HG02588 (cell line): ENCODE data around the gene SIPA1L3.
"Not testable (repeated sequence)": the region's sequence is repeated elsewhere in the genome, so short reads cannot be mapped to it uniquely, and the experiment has no call there.

ENCODE experiments used
- ATAC-seq: cut with Tn5 transposase; IDR thresholded peaks from one replicate; pipeline ENCODE4 v1.9.1; 2021; ENCODE audit warnings: mild to moderate bottlenecking, moderate library complexity; ENCODE audit not compliant: unreplicated experiment

SIPA1L3 gene

GRCh38 chr19:38017401-38018151, 110.6 kb downstream of the SIPA1L3 start:
- ATAC-seq: no peak

- ATAC-seq: no peak
These were observed 111.8 kb downstream of the SIPA1L3 start for GRCh38 chr19:38018694-38019395.

- no peak for ATAC-seq
These were observed 112.4 kb downstream of the SIPA1L3 start for GRCh38 chr19:38019396-38019724.

- no peak for ATAC-seq
These were observed 113.3 kb downstream of the SIPA1L3 start for GRCh38 chr19:38020311-38020710.

- ATAC-seq: no peak
These were observed 114.3 kb downstream of the SIPA1L3 start for GRCh38 chr19:38021352-38021751.

GRCh38 chr19:38022791-38023670, 116.0 kb downstream of the SIPA1L3 start:
- no peak for ATAC-seq

GRCh38 chr19:38023671-38024541, 116.9 kb downstream of the SIPA1L3 start:
- ATAC-seq: no peak

GRCh38 chr19:38024992-38025908, 118.2 kb downstream of the SIPA1L3 start:
- no peak for ATAC-seq

GRCh38 chr19:38025909-38026307, 118.9 kb downstream of the SIPA1L3 start:
- no peak for ATAC-seq

- no peak for ATAC-seq
These were observed 122.0 kb downstream of the SIPA1L3 start for GRCh38 chr19:38028913-38029510.

- ATAC-seq: not testable (repeated sequence)
These were observed 123.0 kb downstream of the SIPA1L3 start for GRCh38 chr19:38030001-38030400.

- ATAC-seq: no peak
These were observed 123.8 kb downstream of the SIPA1L3 start for GRCh38 chr19:38030686-38031422.

- no peak for ATAC-seq
These were observed 124.4 kb downstream of the SIPA1L3 start for GRCh38 chr19:38031423-38031770.

- no peak for ATAC-seq
These were observed 125.1 kb downstream of the SIPA1L3 start for GRCh38 chr19:38032151-38032550.

GRCh38 chr19:38032951-38033350, 125.9 kb downstream of the SIPA1L3 start:
- no peak for ATAC-seq

- peak; percentile 66 for ATAC-seq
These were observed 126.9 kb downstream of the SIPA1L3 start for GRCh38 chr19:38033658-38034491.

GRCh38 chr19:38034492-38034860, 127.5 kb downstream of the SIPA1L3 start:
- no peak for ATAC-seq
